ENCODE measurements around the gene CUBN. TPM values are rescaled to one million over a fixed set of nuclear protein-coding genes. Genes with fewer than 3 reads are reported as not detected.

CUBN gene
- total RNA-seq, 1 donor from 2014 or later = 2.7 TPM

GRCh38 chr10:16870331-16870730 lies 259.3 kb downstream of the CUBN start:
- Histone ChIP-seq H3K27ac (ENCODE audit: low read depth, low read length) (no peak overlapping the region), H4K20me1 (ENCODE audit: insufficient read depth, low read length) (no peaks in the 10 kb centered on the region), H2AFZ (ENCODE audit: low read depth, low read length) (no peak overlapping the region), H3K4me1 (ENCODE audit: insufficient read depth, low read length) (peaks cover 20% of the 10 kb centered on the region), H3K9ac (ENCODE audit: low read length) (no peak overlapping the region), H3K9me3 (ENCODE audit: insufficient read depth, low read depth, low read length) (no peaks in the 10 kb centered on the region), H3K4me2 (ENCODE audit: low read length) (no peak overlapping the region), H3K79me2 (ENCODE audit: insufficient read depth, low read length) (no peaks in the 10 kb centered on the region), H3K4me3 (ENCODE audit: insufficient read depth, low read depth, low read length) (no peak overlapping the region), H3K36me3 (ENCODE audit: insufficient read depth, low read length) (no peaks in the 10 kb centered on the region), H3K27me3 (ENCODE audit: insufficient read depth, low read length) (no peaks in the 10 kb centered on the region)
- no peak for DNase-seq (ENCODE audit: low read depth)
- Mint-ChIP-seq H3K4me1 (ENCODE audit: low read depth, unreplicated experiment) (peaks cover 18% of the 10 kb centered on the region), H3K27me3 (ENCODE audit: low read depth, unreplicated experiment) (no peaks in the 10 kb centered on the region), H3K4me3 (ENCODE audit: unreplicated experiment) (no peak overlapping the region), H3K27ac (ENCODE audit: unreplicated experiment) (no peak overlapping the region), H3K9me3 (ENCODE audit: unreplicated experiment) (no peaks in the 10 kb centered on the region), H3K36me3 (ENCODE audit: low read depth, unreplicated experiment) (peaks cover 5% of the 10 kb centered on the region)
- no peak for TF ChIP-seq CTCF (IDR thresholded peaks at IDR 0.05; ENCODE audit: insufficient read depth, low read depth, low read length)
- TF ChIP-seq EZH2 (IDR thresholded peaks at IDR 0.05; ENCODE audit: insufficient read depth, low read length) = no peak
- FAIRE-seq = no peak

GRCh38 chr10:16867990-16868389 lies 261.6 kb downstream of the CUBN start:
- Histone ChIP-seq H3K4me1 (ENCODE audit: insufficient read depth, low read length) (peaks cover 20% of the 10 kb centered on the region), H3K4me2 (ENCODE audit: low read length) (peak overlapping the region; percentile 72), H3K9ac (ENCODE audit: low read length) (peak overlapping the region; percentile 37), H4K20me1 (ENCODE audit: insufficient read depth, low read length) (no peaks in the 10 kb centered on the region), H2AFZ (ENCODE audit: low read depth, low read length) (no peak overlapping the region), H3K4me3 (ENCODE audit: insufficient read depth, low read depth, low read length) (peak overlapping the region; percentile 4), H3K36me3 (ENCODE audit: insufficient read depth, low read length) (no peaks in the 10 kb centered on the region), H3K9me3 (ENCODE audit: insufficient read depth, low read depth, low read length) (no peaks in the 10 kb centered on the region), H3K27ac (ENCODE audit: low read depth, low read length) (peak overlapping the region; percentile 33), H3K79me2 (ENCODE audit: insufficient read depth, low read length) (no peaks in the 10 kb centered on the region), H3K27me3 (ENCODE audit: insufficient read depth, low read length) (no peaks in the 10 kb centered on the region)
- peaks cover 18% of the 10 kb centered on the region for H3K4me1 Mint-ChIP-seq (ENCODE audit: low read depth, unreplicated experiment)
- H3K4me3 Mint-ChIP-seq (ENCODE audit: unreplicated experiment) = no peak overlapping the region
- no peak for TF ChIP-seq CTCF (IDR thresholded peaks at IDR 0.05; ENCODE audit: insufficient read depth, low read depth, low read length)
- TF ChIP-seq EZH2 (IDR thresholded peaks at IDR 0.05; ENCODE audit: insufficient read depth, low read length) = no peak
- H3K36me3 Mint-ChIP-seq (ENCODE audit: low read depth, unreplicated experiment) = peaks cover 4% of the 10 kb centered on the region
- DNase-seq (ENCODE audit: low read depth) (peak; percentile 34), FAIRE-seq (no peak)
- H3K27ac Mint-ChIP-seq (ENCODE audit: unreplicated experiment) = peak overlapping the region; percentile 75
- H3K9me3 Mint-ChIP-seq (ENCODE audit: unreplicated experiment) = peaks cover 2% of the 10 kb centered on the region
- no peaks in the 10 kb centered on the region for H3K27me3 Mint-ChIP-seq (ENCODE audit: low read depth, unreplicated experiment)

- H3K9me3 ChIP-seq (ENCODE audit: insufficient read depth, low read depth, low read length) = no peaks in the 10 kb centered on the region
- Mint-ChIP-seq H3K27ac (ENCODE audit: unreplicated experiment) (peak overlapping the region; percentile 75), H3K27me3 (ENCODE audit: low read depth, unreplicated experiment) (no peaks in the 10 kb centered on the region), H3K36me3 (ENCODE audit: low read depth, unreplicated experiment) (peaks cover 4% of the 10 kb centered on the region), H3K4me3 (ENCODE audit: unreplicated experiment) (no peak overlapping the region), H3K9me3 (ENCODE audit: unreplicated experiment) (peaks cover 2% of the 10 kb centered on the region), H3K4me1 (ENCODE audit: low read depth, unreplicated experiment) (peaks cover 18% of the 10 kb centered on the region)
- H3K27ac ChIP-seq (ENCODE audit: low read depth, low read length) = peak overlapping the region; percentile 33
- no peaks in the 10 kb centered on the region for H3K79me2 ChIP-seq (ENCODE audit: insufficient read depth, low read length)
- H3K36me3 ChIP-seq (ENCODE audit: insufficient read depth, low read length) = no peaks in the 10 kb centered on the region
- peaks cover 20% of the 10 kb centered on the region for H3K4me1 ChIP-seq (ENCODE audit: insufficient read depth, low read length)
- DNase-seq (ENCODE audit: low read depth) = peak; percentile 92
- TF ChIP-seq CTCF (IDR thresholded peaks at IDR 0.05; ENCODE audit: insufficient read depth, low read depth, low read length) = no peak
- no peak for TF ChIP-seq EZH2 (IDR thresholded peaks at IDR 0.05; ENCODE audit: insufficient read depth, low read length)
- peak overlapping the region; percentile 4 for H2AFZ ChIP-seq (ENCODE audit: low read depth, low read length)
- FAIRE-seq = peak; percentile 92
- H4K20me1 ChIP-seq (ENCODE audit: insufficient read depth, low read length) = no peaks in the 10 kb centered on the region
- peak overlapping the region; percentile 37 for H3K9ac ChIP-seq (ENCODE audit: low read length)
- peak overlapping the region; percentile 72 for H3K4me2 ChIP-seq (ENCODE audit: low read length)
- H3K27me3 ChIP-seq (ENCODE audit: insufficient read depth, low read length) = no peaks in the 10 kb centered on the region
- peak overlapping the region; percentile 4 for H3K4me3 ChIP-seq (ENCODE audit: insufficient read depth, low read depth, low read length)
These were observed 262.1 kb downstream of the CUBN start for GRCh38 chr10:16867556-16867955.

Data from astrocyte (in vitro differentiated cells and primary cell).